ENCODE results near the gene TTLL12. TPM values are rescaled to one million over a fixed set of nuclear protein-coding genes. Genes with fewer than 3 reads are reported as not detected.

Gene TTLL12
- total and polyA plus RNA-seq, 2 of the 8 experiments (the other 6 are each of a cell fraction or from before 2014, with no cell fraction given), result 101 to 124 TPM

- TF ChIP-seq PHF8 (conservative IDR thresholded peaks at IDR 0.05; ENCODE audit: low read depth, low read length), result no peak
- no peak for TF ChIP-seq TBP (IDR thresholded peaks at IDR 0.05; ENCODE audit: low read depth, low read length)
- TF ChIP-seq KDM1A (IDR thresholded peaks at IDR 0.05; ENCODE audit: borderline replicate concordance, low read length), result no peak
- no peak for TF ChIP-seq BACH1 (IDR thresholded peaks at IDR 0.05; ENCODE audit: low read length)
Observed at GRCh38 chr22:43198126-43198525, 11.2 kb upstream of the TTLL12 start (continued).
